ENCODE measurements around the gene EYA3.

The EYA3 gene

DNA sequence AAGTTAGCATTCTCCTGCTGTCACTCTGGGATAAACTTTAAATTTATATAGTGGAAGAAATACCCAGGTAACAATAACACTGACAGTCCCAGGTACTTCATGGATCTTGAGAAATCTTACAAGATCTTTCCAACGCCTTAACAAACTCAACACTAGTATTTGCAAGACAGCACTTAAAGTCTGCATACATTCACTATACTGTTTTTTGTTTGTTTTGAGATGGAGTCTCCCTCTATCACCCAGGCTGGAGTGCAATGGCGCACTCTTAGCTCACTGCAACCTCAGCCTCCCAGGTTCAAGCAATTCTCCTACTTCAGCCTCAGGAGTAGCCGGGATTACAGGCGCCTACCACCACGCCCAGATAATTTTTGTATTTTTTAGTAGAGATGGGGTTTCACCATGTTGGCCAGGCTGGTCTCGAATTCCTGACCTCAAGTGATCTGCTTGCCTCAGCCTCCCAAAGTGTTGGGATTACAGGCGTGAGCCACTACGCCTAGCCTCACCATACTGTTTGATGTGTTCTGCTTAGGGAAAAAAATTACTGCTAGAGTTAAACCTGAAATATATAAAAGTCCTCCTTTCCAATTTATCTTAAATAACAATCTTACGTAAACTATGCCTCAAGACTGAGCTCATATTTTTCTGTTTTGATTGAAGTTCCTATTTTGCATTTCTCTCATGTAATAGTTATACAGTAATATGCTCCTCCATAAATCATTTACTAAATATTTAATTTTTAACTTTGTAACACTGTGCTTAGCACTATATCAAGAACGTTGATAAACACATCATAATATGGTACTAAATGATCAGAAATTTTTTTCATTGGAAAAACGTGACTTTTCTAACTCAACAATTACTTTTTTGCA, 17.5 kb downstream of the EYA3 start:
- no peak for FAIRE-seq

DNA sequence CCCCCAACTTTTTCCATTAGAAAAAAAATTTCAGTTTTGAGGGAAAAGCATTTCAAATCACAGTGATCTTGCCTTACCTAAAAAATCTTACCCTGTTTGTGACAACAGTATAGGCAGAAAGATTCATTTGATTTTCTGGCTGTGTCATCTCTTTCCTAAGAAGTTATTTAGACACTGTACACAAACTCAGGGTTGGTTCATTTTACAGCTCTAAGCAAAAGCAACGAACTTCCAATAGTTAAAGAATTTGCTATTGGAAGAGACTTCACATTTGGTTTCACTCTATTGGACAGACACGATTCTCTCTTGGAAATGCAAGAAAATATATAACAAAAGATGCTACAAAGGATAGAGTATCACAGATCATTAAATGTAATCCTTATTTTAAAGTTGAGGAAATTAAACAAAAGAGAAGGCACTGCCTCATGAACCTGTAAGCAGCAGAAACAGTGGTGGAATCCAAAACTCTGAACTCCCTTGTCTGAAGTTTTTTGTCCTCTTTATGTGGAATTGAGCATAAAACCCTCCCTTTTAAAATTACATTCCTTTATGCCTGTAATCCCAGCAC, 20.8 kb downstream of the EYA3 start:
- no peak for FAIRE-seq

DNA sequence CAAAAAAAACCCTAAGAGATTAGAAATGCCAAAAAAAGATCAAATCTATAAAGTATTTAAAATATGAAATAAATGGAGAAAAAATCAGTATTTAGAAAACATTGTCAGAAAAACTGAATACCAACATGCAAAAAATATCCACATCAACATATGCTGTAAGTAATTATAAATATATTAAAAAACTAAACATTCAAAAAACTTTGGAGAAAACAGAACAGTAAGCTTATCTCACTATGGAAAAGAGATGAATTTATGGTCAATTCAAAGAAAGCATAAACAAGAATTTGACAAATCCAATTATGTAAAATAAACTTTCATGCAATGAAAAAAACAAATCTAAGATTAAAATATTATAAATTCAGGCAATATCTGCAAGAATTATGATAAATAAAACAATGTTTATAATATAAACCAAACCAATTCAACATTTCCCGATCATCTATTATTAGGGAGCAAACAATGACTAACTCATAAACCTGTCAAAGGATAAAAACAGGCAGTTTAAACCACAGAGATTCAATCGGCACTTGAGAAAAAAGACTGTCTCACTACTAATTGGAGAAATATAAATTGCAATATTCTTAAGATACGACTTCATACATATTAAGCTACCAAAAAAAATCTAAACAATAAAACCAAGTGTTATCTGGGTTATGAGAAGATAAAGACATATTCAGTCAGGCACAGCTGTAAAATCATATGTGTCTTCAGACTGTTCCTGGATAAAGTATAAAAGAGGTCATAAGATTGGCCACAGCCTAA, 21.8 kb downstream of the EYA3 start:
- peak; percentile 73 for FAIRE-seq

DNA sequence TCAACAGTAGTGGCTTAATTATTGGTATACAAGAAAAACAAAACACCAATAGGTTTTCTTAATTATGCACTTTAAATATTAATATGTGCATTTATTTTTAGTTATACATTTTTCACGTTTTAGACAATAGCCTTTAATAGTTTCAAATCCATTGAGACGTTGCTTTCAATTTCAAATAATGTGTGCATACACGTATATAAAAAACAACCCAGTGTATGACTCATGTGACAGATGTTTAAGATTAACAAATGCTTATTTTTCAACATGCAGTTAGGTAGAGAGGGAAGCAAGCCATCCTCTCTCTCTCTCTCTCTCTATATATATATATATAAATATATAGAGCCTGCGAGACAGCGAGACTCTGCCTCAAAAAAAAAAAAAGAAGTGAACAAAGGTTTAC, 24.3 kb downstream of the EYA3 start:
- FAIRE-seq = no peak

DNA sequence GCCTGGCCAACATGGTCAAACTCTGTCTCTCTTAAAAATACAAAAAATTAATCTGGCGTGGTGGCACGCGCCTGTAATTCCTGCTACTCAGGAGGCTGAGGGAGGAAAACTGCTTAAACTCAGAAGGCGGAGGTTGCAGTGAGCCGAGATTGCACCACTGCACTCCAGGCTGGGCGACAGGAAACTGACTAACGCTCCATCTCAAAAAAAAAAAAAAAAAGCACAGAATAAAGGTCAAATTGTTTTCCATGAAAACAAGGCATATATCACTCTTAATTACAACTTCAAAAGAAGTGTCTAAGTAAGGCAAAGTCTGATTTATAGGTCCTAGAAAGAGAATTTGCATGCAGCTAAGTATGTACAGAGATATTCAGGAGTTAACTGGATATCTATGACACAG, 25.6 kb downstream of the EYA3 start:
- no peak for FAIRE-seq

DNA sequence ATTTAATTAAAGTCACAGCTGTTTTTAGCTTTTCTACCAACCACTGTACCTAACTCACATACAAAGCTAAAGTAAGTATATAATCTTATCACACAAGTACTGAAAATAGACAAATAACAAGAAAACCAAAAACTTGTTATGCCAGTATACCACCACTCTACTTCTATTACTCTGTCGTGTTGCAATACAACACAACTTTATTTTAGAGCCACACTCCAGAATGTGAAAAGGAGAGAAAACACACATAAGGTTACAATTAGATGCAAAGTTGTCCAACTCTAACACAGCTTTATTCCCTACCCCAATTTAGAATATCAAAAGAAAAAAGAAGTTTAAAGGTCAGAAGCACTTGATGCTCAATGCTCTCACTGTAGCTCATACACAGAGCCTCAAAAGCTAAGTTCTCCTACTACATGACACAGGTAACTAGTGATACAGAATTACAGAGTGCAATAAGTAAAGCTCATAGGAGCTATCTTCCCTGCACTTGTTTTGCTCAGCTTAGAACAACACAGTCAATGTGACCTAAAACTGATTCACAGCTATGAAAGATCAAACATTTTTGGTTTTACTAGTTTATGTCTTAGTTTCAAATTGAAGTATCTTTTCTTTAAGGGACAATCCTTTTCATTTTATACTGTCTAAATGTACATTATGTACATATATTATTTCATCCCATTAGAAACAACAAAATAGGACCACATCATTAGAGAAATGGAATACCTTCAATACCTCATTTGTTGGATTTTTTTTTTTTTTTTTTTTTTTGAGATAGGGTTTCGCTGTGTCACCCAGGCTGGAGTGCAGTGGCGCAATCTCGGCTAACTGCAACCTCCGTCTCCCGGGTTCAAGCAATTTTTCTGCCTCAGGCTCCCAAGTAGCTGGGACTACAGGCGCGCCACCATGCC, 29.2 kb downstream of the EYA3 start:
- FAIRE-seq = no peak

DNA sequence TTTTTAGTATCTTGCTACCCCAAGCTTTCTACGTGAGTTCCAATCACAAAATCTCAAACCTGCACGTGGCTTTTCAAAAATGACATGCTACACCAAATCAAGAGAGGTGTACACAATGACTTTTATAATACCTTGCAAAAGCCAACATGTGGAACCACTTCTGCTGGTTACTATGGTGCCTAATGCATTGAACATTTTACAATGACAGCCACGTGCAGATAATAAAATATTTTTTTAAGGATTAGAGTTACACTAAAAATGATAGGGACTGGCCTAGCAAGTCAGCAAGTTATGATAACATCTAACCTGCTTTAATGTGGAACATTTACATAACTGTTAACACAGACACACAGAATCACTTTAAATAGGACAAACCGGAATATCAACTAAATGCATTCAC, 30.2 kb downstream of the EYA3 start:
- FAIRE-seq = no peak

DNA sequence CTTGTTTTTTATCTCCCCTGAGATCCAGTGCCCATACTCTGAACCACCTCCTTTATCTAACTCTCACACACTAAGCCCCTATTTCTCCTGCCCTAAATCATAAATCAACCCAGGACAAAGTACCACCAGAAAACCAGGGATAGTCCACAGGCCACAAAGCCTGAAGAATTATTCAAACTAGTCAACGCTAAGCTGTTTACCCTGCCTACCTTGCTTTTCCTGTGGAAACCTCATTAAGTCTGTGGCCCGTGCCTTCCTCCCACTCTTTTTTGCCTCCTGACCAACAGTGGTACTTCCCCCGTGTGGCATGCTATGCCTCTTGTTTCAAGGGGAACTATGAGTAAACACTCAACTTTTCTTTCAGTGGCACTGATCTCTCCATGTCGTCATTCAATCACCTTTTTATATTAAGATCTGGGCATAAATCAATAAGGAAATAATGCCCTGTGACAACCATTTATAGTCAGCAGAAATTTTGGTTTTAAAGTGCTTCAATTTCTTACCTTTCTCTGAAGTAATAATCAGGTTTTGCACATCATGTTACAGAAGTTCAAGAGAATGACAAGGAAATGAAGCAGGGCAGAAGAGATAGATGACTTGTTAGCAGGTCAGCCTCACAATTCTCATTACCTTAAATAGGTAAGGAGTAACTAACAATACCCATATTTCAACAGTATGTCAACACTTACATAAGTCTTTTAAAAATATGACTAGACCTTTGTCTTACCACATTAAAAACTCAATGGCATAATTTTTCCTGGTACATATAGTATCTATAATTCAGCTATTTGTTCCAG, 32.1 kb downstream of the EYA3 start:
- no peak for FAIRE-seq

DNA sequence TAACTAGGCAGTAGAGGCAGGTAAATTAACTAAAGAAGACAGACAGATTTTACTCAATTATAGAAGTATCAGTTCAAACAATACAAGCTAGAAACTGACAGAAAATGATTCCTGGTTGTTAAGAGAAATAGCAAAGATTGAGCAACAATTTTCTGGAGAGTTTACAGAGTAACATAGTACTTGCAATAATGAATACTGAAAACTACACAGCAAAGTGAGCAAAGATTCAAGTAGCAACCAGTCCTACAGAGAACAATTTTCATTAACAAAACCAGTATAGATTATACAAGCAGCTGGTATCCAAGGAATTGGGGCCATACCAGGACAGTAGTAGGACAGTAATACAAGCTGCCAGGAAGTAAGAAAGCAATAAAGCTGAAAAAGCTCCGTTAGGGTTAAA, 37.6 kb downstream of the EYA3 start:
- no peak for FAIRE-seq

DNA sequence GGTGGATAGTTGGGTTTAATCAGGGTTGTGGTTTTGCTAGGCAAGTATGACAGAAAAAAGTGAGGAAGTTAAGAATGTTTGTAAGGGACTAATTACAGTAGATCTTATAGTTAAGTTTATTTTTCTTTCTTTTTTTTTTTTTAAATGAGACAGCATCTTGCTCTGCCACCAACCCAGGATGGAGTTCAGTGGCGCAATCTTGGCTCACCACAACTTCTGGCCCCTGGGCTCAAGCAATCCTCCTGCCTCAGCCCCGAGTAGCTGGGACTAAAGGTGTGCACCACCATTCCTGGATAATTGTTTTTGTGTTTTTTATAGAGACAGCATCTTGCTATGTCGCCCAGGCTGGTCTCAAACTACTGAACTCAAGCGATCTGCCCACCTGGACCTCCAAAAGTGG, 41.7 kb downstream of the EYA3 start:
- no peak for FAIRE-seq

DNA sequence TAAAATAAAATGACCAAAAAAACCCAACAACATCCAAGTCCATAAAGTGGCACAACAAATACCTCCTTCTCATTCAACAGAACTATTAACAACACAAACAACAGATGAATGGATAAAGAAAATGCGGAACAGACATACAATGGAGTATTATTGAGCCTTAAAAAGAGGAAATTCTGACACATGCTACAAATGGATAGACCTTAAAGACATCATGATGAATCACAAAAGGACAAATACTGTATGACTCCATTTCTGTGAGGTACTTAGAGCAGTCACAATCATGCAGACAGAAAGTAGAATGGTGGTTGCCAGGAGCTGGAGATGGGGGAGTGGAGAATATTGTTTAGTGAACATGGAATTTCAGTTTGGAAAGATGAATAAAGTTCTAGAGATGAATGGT, 42.6 kb downstream of the EYA3 start:
- no peak for FAIRE-seq

DNA sequence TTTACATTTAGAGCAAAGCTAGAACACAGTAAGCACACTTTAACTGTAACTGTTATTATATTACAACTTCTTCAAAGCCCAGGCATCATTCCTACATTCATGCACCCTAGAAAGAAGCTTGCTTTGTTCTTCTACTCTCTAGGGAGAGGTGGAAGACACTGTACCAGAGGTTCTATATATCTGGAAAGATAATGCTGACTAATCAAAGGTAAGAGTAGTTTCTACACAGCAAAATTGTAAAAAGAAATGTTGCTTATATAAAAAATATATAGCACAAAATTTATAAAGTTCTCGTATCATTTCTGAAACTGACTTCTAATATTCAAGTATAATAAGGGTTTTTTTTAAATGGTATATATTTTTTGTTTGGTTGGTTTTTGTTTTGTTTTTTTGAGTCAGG, 44.0 kb downstream of the EYA3 start:
- no peak for FAIRE-seq

DNA sequence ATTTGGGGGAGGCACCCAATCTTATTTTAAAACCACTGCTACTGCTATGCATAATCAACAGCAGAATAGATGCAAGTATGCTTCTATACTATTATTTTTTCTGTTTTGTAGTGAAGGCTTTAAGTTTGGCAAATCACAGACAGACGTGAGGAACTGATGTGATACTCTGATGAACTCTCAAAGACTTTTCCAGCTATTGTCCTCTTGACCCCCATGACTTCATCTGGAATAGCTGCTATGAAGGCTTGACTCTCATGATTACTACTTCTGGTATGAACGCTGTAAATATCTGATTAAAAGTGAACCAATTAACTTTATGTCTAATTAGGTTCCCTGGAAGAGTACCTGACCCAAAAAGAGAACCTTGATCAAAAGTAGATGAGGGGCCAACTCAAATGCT, 49.1 kb downstream of the EYA3 start:
- no peak for FAIRE-seq

DNA sequence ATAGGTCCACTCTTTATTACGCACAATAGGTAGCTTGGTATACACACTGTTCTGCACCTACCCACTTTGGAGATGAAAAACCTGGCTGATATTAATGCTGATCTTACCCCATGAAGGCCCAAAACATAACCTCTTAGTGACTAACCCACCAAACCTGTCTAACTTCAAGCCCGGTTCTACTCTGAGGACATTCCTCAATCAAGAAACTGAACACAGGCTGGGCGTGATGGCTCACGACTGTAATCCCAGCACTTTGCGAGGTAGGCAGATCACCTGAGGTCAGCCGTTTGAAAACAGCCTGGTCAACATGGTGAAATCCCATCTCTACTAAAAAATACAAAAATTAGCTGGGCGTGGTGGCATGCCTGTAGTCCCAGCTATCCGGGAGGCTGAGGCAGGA, 50.5 kb downstream of the EYA3 start:
- no peak for FAIRE-seq

DNA sequence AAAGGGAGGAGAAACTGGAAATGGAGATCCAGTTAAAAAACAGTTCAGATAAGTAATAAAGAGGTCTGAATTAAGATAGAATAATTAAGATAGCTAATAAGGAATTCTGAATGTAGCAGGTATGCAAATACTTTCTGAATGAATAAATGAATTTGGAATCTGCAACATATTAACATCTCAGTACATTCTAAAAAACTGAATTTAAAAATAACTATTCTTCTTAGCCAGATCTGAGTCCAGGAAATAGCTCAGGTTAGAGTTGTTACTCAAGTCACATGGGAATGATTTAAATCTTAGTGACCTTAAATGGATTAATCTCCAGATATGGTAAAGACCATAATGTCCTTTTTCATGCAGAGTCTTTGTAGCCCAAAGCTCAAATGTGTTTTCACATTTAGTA, 51.2 kb downstream of the EYA3 start:
- no peak for FAIRE-seq

DNA sequence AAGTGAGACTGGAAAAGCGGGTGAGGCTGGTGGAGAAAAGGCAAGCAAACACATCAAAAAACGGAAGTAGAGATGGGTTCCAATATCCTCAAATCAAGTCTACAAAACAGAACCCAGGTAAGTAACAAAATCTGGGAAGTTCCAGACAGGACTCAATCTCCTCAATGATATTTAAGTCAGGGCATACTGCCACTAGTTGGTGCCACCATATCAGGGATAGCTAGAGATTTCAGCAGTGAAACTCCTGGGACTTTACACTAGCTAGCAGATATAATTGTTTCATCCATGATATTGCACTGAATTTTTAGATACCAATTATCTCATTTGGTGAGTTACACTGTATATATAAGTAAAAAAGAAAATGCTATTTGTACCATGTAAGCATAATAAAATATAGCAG, 52.0 kb downstream of the EYA3 start:
- FAIRE-seq = no peak

DNA sequence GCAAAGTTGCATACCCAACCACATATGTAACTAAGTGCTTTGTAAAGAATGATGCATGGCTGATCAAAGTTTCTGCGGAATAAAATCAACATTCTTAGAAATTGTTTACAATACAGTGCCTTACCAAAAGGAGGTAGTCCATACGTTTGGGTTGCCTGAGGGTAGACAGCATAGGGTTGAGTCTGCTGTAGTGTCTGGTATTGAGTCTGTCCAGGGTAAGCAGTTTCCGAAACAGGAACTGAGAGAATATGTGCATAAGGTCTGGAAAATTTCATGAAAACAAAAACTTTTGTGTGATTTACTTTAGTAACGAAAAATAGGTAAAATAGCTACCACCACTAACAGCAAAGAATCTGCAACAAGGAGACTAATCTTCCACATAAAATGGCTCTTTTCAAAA, 53.0 kb downstream of the EYA3 start:
- FAIRE-seq = no peak

DNA sequence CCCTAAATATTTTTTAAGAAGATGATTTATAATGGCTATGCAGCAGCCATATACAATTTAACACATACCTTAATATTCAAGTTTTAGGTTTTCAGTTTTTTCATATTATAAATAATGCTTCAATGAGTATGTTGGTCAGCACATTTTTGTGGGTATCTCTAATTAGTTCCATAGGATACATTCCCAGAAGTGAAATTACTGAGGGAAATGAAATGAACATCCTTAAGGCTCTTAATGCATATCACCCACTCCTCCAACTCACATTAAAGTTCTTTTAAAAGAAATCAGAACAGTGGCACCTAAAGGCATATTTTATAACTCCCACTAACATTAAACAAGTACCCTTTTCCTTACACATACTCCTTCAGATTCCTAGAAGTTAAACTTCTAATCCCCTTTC, 56.1 kb downstream of the EYA3 start:
- no peak for FAIRE-seq

DNA sequence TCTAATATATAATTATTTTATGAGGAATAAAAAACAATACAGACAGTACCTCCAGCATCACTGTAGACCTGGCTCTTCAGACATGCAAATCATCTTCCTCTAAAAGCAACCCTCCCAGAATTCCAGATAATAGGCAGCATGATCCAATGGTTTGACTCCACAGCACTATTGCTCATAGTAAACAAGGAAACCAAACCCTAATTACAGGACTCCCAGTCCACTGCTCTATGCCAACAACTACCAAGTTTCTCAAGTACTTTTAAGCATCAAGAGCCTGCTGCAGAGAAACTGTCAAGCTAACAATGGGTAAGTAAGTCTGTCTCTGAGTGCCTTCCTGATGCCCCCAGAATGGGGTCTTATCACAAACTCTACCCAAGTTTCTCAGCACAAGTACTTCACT, 57.2 kb downstream of the EYA3 start:
- no peak for FAIRE-seq

DNA sequence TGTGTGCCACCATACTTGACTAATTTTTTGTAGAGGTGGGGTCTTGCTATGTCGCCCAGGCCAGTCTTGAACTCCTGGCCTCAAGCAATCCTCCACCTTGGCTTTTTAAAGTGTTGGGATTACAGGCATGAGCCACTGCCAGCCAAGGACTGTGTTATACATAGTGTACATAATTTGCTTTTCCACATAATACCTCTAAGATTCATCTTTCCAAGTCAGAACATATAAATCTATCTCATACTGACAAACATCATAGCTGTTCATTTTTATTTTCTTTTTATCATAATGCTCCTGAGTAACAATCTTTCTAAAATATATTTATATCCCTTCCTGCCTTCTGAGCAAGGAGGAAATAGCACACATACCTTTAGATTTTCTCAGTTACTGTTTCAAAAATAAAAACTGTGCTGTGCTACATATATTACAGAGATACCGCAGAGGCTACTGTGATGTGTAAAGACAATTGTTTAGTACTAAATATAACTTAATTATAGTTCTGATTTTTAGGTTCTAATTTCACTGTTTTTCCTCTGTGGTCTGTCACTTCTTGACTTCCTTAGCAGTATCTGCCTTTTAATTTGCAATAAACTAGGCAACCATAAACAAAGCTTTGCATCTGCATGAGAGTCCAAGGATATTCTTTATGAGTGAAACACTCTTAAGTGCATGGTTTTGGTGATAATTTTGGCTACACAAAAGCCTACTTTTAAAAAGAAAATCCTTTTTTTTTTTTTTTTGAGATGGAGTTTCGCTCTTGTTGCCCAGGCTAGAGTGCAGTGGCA, 59.3 kb downstream of the EYA3 start:
- no peak for FAIRE-seq

DNA sequence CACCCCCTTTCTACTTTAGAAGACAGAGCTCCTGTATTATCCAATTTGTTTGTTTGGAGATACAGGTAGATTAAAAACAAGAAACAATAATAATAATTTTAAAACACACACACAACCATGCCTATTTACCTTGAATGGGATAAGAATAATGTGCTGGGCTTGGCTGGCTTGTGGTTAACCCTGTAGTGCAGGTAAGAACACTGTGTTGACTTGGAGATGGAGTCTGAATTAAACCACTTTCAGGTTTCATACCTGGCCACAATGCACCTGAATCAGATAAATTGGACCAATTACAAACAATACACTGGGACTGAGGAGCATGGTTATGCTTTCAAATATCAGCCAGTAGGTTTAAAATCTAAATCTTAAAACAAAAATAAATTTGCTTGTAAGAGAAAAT, 60.8 kb downstream of the EYA3 start:
- FAIRE-seq = no peak
